Neural progenitor cell (in vitro differentiated cells): ENCODE data around the gene OR10G3.

Experiments
- EZH2 ChIP-seq: fragments of 200-600 bp; sonication (generic); IDR thresholded peaks from 2 replicates; pipeline ENCODE4 v1.6.1; 2017; ENCODE audit warnings: antibody characterized with exemption, mild to moderate bottlenecking, moderate library complexity
- EZH2phosphoT487 ChIP-seq: fragments of 200-600 bp; sonication (generic); IDR thresholded peaks from 2 replicates; pipeline ENCODE4 v1.6.1; 2017; ENCODE audit warnings: antibody characterized with exemption
- TF ChIP-seq, protein P1 (sequence below): fragments of 200-600 bp; sonication (generic); IDR thresholded peaks from 2 replicates; pipeline ENCODE4 v1.5.1; 2017; ENCODE audit warnings: antibody characterized with exemption, mild to moderate bottlenecking

DNA sequence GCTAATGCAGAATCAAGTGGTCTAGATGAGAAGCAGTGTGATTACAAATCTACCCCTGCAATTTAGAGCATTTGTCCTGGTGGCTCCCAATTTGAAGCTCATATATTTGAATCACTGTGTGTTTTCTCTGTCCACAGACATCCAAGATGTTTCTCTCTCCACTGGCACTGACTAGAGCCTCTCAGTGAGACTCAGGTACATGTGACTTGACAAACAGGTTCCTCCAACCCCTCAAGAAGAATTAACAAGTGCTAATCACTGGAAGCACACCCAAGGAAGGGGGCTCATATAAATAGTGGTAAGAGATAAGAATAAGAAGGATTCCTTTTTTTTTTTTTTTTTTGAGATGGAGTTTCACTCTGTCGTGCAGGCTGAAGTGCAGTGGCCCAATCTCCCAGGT lies 34.4 kb upstream of the OR10G3 start:
- TF ChIP-seq, protein P1, sequence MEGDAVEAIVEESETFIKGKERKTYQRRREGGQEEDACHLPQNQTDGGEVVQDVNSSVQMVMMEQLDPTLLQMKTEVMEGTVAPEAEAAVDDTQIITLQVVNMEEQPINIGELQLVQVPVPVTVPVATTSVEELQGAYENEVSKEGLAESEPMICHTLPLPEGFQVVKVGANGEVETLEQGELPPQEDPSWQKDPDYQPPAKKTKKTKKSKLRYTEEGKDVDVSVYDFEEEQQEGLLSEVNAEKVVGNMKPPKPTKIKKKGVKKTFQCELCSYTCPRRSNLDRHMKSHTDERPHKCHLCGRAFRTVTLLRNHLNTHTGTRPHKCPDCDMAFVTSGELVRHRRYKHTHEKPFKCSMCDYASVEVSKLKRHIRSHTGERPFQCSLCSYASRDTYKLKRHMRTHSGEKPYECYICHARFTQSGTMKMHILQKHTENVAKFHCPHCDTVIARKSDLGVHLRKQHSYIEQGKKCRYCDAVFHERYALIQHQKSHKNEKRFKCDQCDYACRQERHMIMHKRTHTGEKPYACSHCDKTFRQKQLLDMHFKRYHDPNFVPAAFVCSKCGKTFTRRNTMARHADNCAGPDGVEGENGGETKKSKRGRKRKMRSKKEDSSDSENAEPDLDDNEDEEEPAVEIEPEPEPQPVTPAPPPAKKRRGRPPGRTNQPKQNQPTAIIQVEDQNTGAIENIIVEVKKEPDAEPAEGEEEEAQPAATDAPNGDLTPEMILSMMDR = no peak
- TF ChIP-seq EZH2 = no peak
- no peak for TF ChIP-seq EZH2phosphoT487
